Measurements from ENCODE around the gene CTF1. TPM values are rescaled to one million over a fixed set of nuclear protein-coding genes. Genes with fewer than 3 reads are reported as not detected.

CTF1 gene
- total RNA-seq, 1 donor from 2014 or later, result 3.2 TPM

DNA sequence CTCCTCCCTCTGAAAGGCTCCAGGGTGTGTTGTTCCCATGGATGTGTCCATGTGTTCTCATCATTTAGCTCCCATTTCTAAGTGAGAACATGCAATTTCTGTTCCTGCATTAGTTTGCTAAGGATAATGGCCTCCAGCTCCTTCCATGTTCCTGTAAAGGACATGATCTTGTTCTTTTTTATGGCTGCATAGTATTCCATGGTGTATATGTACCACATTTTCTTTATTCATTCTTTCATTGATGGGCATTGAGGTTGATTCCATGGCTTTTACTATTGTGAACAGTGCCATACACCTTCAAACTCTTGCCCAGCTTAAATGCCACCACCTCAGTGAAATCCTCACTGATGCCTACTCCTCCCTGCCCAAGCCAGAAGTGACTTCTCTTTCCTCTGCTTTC lies 47.9 kb downstream of the CTF1 start:
- Histone ChIP-seq H3K9me3 (no peaks in the 10 kb centered on the region), H3K36me3 (peaks cover 0 to 17% of the 10 kb centered on the region in 2 donors), H3K27me3 (no peaks in the 10 kb centered on the region), H3K4me3 (no peak overlapping the region), H3K27ac (no peak overlapping the region), H3K4me1 (peaks cover 17% of the 10 kb centered on the region)
- DNase-seq (ENCODE audit: extremely low spot score in 2 of 2), result no peak
- intact Hi-C loops (cut with DNase I), result no loop called here
- TF ChIP-seq POLR2A (IDR thresholded peaks at IDR 0.05) (no peak), POLR2AphosphoS5 (IDR thresholded peaks at IDR 0.05; ENCODE audit: insufficient read depth in 1 of 2, low read depth in 1 of 2) (no peak)
- TF ChIP-seq, protein P1, sequence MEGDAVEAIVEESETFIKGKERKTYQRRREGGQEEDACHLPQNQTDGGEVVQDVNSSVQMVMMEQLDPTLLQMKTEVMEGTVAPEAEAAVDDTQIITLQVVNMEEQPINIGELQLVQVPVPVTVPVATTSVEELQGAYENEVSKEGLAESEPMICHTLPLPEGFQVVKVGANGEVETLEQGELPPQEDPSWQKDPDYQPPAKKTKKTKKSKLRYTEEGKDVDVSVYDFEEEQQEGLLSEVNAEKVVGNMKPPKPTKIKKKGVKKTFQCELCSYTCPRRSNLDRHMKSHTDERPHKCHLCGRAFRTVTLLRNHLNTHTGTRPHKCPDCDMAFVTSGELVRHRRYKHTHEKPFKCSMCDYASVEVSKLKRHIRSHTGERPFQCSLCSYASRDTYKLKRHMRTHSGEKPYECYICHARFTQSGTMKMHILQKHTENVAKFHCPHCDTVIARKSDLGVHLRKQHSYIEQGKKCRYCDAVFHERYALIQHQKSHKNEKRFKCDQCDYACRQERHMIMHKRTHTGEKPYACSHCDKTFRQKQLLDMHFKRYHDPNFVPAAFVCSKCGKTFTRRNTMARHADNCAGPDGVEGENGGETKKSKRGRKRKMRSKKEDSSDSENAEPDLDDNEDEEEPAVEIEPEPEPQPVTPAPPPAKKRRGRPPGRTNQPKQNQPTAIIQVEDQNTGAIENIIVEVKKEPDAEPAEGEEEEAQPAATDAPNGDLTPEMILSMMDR (IDR thresholded peaks at IDR 0.05), result no peak

DNA sequence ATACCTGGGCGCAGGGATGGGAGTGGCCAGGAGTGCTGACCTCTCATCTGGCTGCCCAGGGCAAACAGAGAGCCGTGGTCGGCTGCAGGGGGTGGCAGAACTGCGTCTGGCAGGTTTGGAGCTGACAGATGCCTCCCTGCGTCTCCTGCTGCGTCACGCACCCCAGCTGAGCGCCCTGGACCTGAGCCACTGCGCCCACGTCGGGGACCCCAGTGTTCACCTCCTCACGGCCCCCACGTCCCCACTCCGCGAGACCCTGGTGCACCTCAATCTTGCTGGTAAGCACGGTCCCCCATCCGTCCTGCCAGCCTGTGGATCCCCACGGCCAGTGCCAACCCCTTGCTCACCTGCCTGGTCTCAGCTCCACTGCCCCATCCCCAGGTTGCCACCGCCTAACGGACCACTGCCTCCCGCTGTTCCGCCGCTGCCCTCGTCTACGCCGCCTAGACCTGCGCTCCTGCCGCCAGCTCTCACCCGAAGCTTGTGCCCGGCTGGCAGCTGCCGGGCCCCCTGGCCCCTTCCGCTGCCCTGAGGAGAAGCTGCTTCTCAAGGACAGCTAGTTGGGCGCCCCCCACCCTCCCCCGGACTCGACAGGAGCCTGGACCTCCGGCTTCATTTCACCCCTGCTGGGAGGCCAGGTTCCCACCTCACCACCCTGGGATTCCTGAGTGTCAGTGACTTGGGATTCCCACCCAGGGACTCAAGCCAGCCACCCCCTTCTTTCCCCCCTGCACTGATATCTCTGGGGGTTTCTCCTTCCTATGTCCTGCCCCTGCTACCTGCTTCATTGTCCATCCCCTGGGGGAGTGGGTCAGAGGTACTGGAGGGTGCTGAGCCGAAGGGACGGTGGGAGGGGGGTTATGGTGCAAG lies 50.5 kb downstream of the CTF1 start:
- intact Hi-C loops (cut with DNase I), result no loop called here

DNA sequence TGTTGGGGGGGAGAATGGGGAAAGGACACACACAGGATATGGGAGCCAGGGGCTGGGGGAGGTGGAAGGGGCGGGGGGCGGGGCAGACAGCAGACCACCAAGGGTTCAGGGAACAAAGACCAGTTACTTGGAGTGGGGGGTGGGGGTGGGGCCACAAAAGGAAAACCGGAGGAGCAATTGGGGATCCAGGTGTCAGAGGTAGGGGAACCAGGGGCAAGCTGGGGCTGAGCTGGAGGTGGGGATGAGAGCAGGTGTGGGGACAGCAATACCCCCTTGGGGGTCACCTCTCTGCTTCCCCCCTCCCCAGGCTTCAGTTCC lies 51.1 kb downstream of the CTF1 start:
- no peaks in the 10 kb centered on the region for H3K9me3 ChIP-seq
- TF ChIP-seq POLR2AphosphoS5 (IDR thresholded peaks at IDR 0.05; ENCODE audit: insufficient read depth in 1 of 2, low read depth in 1 of 2) (no peak), POLR2A (IDR thresholded peaks at IDR 0.05) (no peak)
- TF ChIP-seq, protein P1 (IDR thresholded peaks at IDR 0.05), result no peak
- H3K27ac ChIP-seq, result peak overlapping the region; percentile 74
- H3K4me1 ChIP-seq, result peaks cover 34% of the 10 kb centered on the region
- peaks cover 0 to 14% of the 10 kb centered on the region in 2 donors for H3K36me3 ChIP-seq
- no peak for DNase-seq (ENCODE audit: extremely low spot score in 2 of 2)
- no peaks in the 10 kb centered on the region for H3K27me3 ChIP-seq
- H3K4me3 ChIP-seq, result no peak overlapping the region
- intact Hi-C loops (cut with DNase I), result no loop called here

More for the DNA sequence above, 50.5 kb downstream of the CTF1 start:
- H3K4me1 ChIP-seq, result peaks cover 35% of the 10 kb centered on the region
- H3K4me3 ChIP-seq, result no peak overlapping the region
- TF ChIP-seq POLR2AphosphoS5 (IDR thresholded peaks at IDR 0.05; ENCODE audit: insufficient read depth in 1 of 2, low read depth in 1 of 2) (no peak), POLR2A (IDR thresholded peaks at IDR 0.05) (no peak)
- TF ChIP-seq, protein P1 (IDR thresholded peaks at IDR 0.05), result no peak
- no peak overlapping the region for H3K27ac ChIP-seq
- no peaks in the 10 kb centered on the region for H3K9me3 ChIP-seq
- DNase-seq (ENCODE audit: extremely low spot score in 2 of 2), result no peak
- peaks cover 0 to 17% of the 10 kb centered on the region in 2 donors for H3K36me3 ChIP-seq
- H3K27me3 ChIP-seq, result no peaks in the 10 kb centered on the region

DNA sequence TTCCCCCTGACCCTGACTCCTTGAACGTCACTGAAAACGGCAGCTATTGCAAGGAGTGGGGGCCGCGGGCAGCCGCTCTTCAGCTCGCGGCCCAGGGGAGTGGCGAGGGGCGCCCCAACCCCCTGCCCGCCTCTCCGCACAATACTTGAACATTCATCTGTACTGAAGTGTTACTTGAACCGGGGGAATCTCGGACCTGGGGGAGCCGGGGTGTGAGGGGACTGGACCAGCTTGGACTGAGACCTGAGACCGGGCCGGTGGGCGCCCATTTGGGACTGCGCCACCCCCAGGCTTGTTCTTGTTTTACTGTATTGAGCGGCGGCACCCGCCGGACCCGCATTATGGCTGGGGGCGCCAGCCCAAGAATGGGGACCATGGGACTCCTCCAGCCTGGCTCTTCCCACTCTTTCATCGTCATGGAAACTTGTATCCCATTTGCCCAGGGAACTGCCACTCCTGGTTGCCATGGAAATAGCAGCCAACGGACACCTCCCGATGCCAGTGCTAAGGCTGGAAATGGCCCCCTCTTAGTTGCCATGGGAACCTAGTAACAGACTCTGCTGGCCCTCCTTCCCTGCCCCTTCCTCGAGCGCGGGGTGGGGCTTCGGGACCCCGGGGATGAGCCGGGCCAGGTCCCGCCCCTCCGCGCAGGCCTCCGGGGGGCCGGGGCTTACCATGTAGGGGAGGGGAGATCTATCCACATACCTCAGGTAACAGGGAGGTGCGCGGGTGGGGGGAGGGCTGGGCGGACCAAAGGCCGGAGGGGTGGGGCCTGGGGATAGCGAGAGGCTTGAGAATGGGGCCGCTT lies 51.6 kb downstream of the CTF1 start:
- peak overlapping the region; percentile 96 to 98 for H3K4me3 ChIP-seq
- intact Hi-C loops (cut with DNase I), result no loop called here
- H3K4me1 ChIP-seq, result peaks cover 40% of the 10 kb centered on the region
- H3K9me3 ChIP-seq, result no peaks in the 10 kb centered on the region
- DNase-seq (ENCODE audit: extremely low spot score in 2 of 2), result peak in 1 of 2 donors; percentile 98
- TF ChIP-seq POLR2A (IDR thresholded peaks at IDR 0.05) (no peak), POLR2AphosphoS5 (IDR thresholded peaks at IDR 0.05; ENCODE audit: insufficient read depth in 1 of 2, low read depth in 1 of 2) (peak; percentile 22 to 31)
- TF ChIP-seq, protein P1 (IDR thresholded peaks at IDR 0.05), result no peak
- H3K27me3 ChIP-seq, result no peaks in the 10 kb centered on the region
- peak overlapping the region; percentile 98 for H3K27ac ChIP-seq
- H3K36me3 ChIP-seq, result peaks cover 0 to 10% of the 10 kb centered on the region in 2 donors
